ENCODE results near the gene CFAP206.

- TF ChIP-seq POLR2AphosphoS5 (IDR thresholded peaks at IDR 0.05; ENCODE audit: insufficient read depth in 1 of 2, low read depth in 1 of 2) (no peak), CTCF (IDR thresholded peaks at IDR 0.05) (no peak), POLR2A (IDR thresholded peaks at IDR 0.05) (no peak)
Measured at GRCh38 chr6:87419266-87419665, 11.5 kb downstream of the CFAP206 start.

All from vagina (tissue), 2 donors.